Activated T-helper 1 cell treated with anti-CD3 and anti-CD28 coated beads, Interleukin-2, amount 50 U/mL, for 16 hours (primary cell): ENCODE measurements around the gene HCK.
"Not testable (repeated sequence)": the region's sequence is repeated elsewhere in the genome, so short reads cannot be mapped to it uniquely, and the experiment has no call there.

Experiments
- DNase-seq, 2 donors: peaks; one replicate each; pipeline ENCODE4 v3.0.0-alpha.2; 2020; ENCODE audit warnings: low read depth in 1 of 2, low spot score in 1 of 2

The HCK gene

DNA sequence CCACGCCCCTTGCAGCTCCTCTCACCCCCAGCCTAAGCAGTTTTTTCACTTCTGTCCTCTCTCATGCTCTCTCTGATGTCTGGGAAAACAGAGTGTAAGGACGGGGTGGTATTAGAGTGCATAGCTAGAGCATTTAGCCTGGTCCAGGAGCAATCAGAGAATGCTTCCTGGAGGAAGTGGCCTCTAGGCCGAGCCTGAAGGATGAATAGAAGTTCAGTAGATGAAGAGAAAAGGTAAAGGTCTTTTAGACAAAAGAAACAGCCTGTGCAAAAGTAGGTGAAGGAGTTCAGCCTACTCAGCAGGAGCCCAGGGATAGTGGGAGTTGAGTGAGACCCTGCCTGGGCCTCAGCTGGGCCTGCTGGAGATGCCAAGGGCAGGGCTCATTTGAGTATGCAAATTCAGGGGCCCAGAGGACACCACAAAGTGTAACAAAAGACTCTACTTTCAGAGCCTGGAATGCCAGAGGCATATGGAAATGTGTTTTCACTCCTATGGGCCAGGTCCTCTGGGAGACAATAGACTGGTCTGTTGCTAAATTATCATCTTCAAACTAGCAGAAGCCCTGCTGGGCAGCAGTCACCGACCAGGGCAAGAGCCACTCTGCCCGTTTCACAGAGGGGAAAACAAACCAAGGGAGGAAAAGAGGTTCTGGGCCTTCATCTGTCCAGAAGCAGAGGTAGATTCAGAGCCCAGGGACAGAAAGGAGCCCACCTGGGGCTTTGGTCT is 37.8 kb downstream of the HCK start:
- DNase-seq, result no peak

DNA sequence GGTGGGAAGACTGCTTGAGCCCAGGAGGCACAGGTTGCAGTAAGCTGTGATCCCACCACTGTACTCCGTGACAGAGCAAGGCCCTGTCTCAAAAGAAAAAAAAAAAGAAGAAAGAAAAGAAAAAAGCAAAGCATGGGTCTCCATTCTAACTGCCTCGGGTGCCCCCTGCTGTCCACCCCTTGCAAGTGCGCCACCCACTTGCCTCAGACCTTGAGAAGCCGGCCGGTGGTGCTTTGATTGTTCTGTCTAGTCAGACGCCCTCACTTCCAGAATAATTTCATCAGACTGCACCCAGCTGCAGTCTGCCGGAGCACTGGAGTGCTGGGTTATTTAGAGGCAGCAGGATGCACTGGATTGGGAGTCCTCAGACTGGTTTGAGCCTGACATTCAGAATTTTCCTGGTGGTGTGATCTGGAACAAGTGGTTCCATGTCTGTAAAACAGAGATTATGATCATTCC is 39.9 kb downstream of the HCK start:
- peak; percentile 49 to 56 for DNase-seq

DNA sequence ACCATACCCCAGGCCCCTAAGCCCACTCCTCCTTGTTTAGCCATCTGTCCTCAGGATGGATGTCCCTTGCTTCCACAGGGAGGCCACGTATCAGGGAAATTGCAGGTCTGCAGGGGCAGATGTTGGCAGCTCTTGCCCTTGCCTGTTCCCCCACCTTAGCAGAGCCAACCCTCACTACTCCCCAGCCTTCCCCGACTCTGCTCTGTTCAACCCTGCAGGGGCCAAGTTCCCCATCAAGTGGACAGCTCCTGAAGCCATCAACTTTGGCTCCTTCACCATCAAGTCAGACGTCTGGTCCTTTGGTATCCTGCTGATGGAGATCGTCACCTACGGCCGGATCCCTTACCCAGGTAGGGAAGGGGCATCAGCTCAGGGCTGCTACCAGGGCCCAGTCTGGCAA is 46.7 kb downstream of the HCK start:
- DNase-seq, result no peak

DNA sequence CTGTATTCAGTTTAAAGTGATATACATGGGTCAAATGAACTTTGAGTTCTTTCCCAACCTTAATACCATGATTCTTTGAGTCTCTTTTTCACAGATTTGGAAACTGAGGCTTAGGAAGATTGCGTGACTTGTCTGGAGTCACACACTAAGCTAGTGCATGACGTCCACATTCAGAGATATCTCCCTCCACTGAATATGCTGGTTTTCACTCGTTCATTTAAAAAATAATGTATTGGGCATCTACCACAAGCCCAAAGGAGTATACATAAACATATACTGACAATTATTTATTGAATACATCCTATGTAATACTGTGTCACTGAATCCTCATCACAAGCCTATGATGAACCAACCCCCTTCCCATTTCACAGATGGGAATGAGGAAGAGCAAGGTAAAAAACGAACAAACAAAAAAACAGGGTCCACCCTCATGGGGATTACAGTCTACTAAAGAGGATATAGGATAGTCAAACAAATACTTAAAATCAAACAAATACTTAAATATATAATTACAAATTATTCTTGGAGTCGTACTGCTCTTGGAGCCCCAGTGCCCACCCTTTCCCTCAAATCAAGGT is 56.9 kb downstream of the HCK start:
- DNase-seq, result no peak

DNA sequence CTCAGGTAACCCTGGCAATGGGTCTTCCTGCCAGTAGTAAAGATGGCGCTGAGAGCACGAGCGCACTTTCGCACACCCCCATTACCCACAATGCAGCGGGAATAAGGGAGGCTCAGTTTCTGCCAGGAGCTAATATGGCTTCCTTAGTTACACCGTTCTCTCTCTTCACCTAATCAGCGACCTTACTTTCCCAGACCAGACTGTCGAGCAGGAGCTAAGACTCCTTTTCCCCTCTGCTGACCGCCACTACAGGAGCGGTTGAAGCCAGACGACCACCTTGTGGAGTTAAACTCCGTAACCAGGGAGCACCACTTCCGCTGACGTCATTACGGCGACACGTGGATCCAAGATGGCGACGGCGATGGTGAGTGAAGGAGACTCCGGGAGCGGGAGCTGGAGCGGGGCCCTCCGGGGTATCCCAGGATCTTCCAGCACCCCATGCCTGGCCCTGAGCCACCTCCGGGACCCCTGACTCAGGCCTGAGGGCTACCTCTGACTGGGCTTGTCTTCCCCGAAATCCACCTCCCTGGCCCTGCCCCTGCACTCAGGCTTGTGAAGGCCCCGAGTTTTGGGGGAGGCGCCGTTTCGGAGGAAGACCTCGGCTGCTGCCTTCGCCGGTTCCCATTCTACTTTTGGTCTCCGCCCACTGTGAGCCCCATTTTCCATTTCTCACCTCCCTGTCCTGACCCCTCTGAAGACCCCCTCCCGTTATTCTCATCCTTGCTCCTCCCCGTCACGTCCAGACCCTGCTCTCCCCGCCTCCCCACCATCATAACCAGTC is 57.5 kb downstream of the HCK start, which contains the start of gene TM9SF4:
Gene TM9SF4, plus strand, starts transcription at position 323 of the 781 bp plus-strand sequence. Its CDS starts 27 bp downstream, at position 350.
- peak; percentile 75 to 77 for DNase-seq

DNA sequence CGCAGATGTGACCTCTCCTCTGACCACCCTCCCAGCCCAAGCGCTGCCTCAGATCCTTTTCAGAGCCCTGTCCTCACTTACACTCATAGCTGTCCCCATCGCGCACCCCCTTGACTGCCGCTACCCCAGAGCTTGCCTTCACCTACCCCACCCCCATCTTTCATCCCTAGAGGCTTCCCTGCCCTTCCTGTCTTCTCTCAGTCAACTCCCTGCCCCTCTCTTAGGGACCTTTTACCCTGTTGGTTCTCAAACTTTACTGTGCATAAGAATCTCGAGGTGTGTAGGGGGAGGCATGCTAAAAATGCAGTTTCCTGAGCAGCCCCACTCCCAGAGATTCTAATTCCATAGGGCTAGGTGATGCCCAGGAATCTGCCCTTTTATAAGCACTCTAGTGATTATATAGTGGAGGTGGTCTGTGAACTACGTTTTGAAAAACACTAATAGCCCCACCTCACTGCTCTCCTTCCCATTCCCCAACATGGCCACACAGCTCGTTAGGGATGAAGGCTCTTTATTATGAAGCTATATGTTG is 58.2 kb downstream of the HCK start:
- DNase-seq, result no peak

DNA sequence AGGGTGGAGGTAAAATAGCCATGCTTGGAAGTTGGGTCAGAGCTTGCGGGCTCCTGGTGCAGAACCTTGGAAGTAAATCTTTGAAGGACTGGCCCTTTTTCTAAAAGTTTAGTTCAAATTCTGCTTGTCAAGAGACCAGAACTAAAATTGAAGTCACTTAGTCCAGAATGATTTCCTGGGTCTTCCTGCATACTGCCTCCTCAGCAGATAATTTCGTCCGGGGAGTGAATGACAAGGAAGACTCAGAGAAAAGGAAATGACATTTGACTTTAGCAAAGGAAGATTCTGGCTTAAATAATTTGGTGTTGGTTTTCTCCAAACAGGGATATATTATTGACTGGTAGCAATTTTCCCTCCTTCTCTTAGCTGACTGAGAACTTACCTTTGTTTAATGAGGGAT is 58.7 kb downstream of the HCK start:
- DNase-seq, result no peak

DNA sequence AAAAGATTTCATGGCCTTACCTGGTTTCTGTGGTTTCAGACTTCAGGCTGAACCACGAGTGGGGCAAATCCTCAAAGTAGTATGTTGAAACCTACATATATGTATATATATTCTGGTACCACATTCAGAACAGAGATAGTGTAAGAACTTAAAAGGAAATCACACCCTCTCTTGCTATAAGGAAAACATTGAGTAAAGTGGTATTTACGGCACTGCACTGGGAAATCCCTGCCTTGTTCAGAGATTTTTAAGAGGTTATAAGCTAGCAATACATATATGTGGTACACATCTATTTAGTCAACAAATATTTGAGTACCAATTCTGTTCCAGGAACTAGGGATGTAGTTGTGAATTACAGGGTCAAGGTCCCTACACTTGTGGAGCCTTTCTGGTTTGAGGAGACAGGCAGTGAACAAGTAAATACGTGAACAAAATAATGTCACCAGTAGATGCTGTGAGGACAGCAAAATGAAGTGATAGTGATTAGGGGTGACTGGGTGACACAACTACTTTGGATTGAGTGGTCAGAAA is 59.2 kb downstream of the HCK start:
- DNase-seq, result no peak

DNA sequence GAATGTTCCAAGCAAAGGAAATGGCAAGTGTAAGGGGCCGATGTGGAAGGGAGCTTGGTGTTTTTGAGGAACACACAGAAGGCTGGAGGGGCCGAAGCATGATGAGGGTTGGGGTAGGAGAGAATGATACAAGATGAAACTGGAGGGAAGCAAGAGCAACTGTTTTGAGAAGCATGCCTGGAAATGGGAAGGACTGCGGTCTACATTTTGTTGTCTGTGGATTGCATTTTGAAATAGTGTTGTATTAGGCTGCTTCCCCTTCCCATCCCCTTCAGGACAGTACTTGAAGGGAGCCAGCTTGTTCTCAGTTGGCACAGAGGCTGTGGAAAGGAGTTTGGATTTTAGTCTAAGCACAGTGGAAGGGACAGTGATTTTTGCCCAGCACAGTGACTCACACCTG is 59.7 kb downstream of the HCK start:
- no peak for DNase-seq

DNA sequence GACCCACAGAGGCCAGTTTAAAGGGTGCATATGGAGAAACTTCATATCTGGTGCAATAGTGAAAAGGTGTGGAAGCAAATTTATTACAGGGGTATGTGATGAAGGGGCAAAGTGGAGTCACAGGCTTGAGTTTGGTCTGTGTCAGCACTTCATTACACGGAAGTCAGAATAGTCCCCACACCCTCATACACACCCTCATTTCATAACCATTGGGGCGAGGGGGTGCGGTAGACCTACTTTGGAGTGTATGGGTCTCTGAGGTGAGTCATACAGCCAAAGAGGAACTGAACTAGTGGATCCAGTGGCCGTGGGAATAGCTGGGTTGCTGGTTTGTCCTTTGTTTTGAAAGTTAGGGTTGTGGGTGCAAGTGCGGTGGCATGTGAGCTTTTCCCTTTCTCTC is 60.8 kb downstream of the HCK start:
- DNase-seq, result no peak

DNA sequence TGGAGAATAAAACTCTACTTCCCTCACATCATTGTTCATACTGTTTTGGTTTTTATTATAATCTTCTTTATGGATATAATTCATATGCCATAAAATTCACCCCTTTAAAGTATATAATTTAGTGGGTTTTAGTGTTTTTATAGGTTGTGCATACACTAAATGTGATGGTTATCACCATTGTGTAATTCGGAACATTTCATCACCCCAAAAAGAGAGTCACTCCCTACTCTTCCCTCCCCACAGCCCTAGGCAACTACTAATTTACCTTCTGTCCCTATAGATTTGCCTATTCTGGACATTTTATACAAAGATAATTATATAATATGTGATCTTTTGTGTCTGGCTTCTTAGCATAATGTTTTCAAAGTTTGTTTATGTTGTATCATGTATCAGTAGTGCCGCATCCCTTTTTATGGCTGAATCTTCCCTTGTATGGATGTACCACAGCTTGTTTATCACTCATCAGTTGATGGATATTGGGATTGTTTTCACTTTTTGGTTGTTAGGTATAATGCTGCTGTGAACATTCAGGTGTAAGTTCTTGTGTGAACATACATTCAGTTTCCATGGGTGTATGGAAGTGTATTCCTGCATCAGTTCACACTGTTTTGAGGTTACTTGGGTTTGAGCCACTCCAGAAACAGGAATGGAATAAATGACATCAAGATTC is 61.7 kb downstream of the HCK start:
- no peak for DNase-seq

DNA sequence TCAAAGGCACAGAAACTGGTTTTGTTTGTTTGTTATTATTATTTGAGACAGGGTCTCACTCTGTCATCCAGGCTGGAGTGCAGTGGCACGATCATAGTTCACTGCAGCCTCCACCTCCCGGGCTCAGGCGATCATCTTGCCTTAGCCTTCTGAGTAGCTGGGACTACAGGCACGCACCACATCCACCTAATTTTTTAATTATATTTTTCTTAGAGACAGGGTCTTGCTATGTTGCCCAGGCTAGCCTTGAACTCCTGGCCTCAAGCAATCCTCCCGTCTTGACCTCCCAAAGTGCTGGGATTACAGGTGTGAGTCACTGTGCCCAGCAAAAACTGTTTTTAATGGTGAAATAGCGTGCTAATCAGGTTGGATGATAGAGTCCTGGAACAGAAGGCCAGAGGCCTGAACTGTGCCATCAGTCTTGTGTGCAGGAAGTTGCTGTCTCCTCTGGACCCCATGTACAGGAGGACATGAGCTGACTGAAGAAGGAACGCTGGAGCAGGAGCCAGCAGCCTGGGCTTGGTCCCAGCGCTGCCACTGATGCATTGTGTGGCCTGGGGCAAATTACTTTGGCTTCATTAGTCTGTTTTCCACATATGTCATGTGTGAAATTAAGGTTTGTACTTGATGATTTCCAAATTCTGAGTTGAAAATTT is 62.4 kb downstream of the HCK start:
- DNase-seq, result no peak

DNA sequence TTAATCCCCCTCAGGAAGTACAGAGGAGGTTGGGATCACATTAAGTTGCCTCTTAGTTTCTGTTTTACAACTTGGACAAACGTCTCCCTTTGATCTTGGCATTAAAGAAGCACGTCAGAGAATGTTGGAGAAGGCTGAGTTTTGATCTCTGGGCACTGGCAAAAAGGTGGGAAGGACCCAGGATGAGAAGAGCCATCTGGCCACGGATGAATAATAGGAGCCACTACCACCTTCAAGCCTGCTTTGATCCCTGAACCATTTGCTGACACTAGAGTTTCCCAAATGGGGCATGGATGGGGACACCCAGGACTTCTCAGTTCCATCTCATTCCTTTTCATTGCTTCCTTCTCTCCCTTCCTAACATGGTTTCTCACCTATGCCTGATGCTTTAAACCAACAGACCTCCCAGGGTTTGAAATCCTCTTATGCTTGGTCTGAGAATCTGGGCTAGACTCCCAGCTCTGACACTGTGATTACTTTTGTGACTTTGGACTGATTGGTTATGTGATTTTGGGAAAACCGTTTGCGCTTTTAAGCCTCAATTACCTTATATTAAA is 63.2 kb downstream of the HCK start:
- no peak for DNase-seq

DNA sequence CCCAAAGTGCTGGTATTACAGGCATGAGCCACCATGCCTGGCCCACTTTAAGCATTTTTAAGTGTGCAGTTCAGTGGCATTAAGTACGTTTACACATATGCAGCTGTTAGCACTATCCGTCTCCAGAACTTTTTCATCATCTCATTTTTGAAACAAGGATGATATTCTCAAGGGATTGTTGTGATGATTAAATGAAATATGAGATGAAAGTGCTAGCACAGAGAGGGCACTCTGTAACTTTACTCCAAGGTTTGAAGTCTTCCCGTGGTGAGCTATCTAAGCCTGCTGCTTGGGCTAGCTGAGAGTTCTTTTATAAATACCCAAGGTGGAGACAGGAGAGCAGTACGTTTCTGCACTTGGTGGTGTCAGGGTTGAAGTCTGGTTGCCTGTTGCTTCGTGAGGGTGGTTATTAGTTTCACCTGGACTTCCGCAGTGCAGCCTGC is 64.1 kb downstream of the HCK start:
- no peak for DNase-seq

DNA sequence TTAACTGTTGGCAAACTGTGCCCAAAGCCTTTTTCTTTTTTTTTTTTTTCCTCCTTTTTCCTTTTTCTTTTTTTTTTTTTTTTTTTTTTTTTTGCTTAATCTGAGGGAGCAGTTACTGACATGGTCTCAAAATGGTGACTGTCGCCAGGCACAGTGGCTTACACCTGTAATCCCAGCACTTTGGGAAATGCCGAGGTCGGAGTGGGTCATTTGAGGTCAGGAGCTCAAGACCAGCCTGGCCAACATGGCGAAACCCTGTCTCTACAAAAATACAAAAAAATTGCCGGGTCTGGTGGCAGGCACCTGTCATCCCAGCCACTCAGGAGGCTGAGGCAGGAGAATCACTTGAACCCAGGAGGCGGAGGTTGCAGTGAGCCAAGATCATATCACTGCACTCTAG is 64.8 kb downstream of the HCK start:
- not testable (repeated sequence) for DNase-seq

DNA sequence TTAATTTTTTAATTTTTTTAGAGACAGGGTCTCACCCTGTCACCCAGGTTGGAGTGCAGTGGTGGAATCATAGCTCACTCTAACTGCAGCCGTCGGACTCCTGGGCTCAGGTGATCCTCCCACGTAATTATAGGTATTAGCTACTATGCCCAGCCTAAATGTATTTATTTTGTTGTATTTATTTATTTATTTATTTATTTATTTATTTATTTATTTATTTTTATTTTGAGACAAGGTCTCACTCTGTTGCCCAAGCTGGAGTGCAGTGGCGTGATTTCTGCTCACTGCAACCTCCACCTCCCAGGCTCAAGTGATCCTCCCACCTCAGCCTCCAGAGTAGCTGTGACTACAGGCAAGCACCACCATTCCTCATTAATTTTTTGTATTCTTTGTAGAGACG is 66.4 kb downstream of the HCK start:
- DNase-seq, result not testable (repeated sequence)

DNA sequence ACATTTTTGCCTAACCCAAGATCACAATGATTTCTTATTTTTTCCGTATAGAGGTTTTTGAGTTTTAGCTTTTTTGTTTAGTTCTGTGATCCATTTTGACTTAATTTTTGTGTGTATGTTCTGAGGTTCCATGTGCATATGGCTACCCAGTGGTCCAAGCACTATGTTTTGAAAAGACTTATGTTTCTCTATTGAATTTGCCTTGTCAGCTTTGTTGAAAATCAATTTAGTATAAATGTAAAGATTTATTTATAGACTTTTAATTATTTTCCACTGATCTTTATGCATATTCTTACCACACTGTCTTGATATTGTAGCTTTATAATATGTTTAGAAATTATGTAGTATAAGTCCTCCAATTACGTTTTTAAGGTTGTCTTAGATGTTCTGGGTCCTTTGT is 67.7 kb downstream of the HCK start:
- no peak for DNase-seq

DNA sequence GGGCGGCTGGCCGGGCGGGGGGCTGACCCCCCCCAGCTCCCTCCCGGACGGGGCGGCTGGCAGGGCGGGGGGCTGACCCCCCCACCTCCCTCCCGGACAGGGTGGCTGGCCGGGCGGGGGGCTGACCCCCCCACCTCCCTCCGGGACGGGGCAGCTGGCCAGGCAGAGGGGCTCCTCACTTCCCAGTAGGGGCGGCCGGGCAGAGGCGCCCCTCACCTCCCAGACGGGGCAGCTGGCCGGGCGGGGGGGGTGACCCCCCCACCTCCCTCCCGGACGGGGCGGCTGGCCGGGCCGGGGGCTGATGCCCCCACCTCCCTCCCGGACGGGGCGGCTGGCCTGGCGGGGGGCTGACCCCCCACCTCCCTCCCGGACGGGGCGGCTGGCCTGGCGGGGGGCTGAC is 69.9 kb downstream of the HCK start:
- DNase-seq, result not testable (repeated sequence)

DNA sequence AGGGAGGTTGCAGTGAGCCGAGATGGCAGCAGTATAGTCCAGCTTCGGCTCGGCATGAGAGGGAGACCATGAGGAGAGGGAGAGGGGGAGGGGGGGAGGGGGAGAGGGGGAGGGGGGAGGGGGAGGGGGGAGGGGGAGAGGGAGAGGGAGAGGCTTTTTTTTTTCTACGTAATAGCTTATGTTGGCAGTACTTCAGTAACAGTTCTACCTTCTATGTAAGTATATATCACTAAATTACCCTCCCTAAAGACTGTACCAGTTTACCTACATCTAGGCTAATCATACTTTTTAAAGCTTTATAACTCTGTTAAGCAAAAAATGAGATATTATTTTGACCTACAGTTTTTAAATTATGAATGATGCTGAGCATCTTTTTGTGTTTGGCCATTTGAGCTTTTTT is 71.0 kb downstream of the HCK start:
- DNase-seq, result no peak

DNA sequence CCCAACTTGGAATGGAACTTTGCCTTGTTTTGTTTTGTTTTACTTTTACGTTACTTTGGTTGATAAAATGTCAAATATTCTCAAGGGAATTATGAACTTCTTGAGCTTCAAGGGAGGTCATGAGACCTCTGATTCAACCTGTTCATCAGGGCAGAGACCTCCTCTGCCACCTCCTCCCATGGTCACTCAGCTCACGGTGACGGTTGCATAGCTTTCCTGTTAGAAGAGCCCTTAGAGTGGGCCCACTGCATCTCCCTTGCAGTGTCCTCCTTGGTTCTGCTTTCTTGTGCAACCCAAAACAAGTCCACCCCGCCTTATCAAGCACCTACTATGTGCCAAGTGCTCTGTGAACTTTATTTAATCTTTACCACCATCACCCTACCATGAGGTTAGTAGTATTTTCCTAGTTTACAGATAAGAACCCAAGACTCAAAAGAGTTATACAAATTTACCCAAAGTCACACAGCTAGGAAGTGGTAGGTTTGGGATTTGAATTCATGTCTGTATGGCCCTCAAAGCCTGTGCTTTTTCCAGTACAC is 72.9 kb downstream of the HCK start:
- DNase-seq, result no peak
